ENCODE data around the gene TBC1D4. TPM values are rescaled to one million over a fixed set of nuclear protein-coding genes. Genes with fewer than 3 reads are reported as not detected.

Gene TBC1D4
- total and polyA plus RNA-seq, 10 of the 15 experiments (the other 5 are each of a cell fraction or from before 2014, with no cell fraction given), result 11.0 to 38.6 (median 25.5) TPM

- in situ Hi-C loops (cut with MboI) (no loop called here), intact Hi-C loops (cut with micrococcal nuclease; ENCODE audit: unreplicated experiment) (no loop called here)
- no peaks in the 10 kb centered on the region for H4K20me1 ChIP-seq (ENCODE audit: control insufficient read depth, insufficient read depth)
- WGBS (ENCODE audit: insufficient coverage, insufficient replicate concordance, low lambda C conversion rate, missing lambda C conversion rate), result 8% methylated on average over 6 of the region's 6 CpGs
- no peak overlapping the region for H3K9ac ChIP-seq (ENCODE audit: control insufficient read depth, insufficient read depth, low read length)
- peaks cover 17% of the 10 kb centered on the region for H3K4me1 ChIP-seq (ENCODE audit: control insufficient read depth, insufficient read depth, low read length)
- no peaks in the 10 kb centered on the region for H3K36me3 ChIP-seq (ENCODE audit: control insufficient read depth in 2 of 2, insufficient read depth in 2 of 2, low read length in 1 of 2)
- peak overlapping the region; percentile 4; the same call in 1 of the 2 replicates for H3K27ac ChIP-seq (ENCODE audit: control insufficient read depth, insufficient read depth)
- BruUV-seq (replicated peaks), result no TSS peak
- no peaks in the 10 kb centered on the region for H3K27me3 ChIP-seq (replicated peaks in 1 of 2; ENCODE audit: control insufficient read depth in 2 of 2, insufficient read depth in 2 of 2, low read length in 1 of 2)
- ATAC-seq (peak; percentile 90), DNase-seq (ENCODE audit: low read depth, low spot score) (peak; percentile 36), FAIRE-seq (peak; percentile 13)
- ChIA-PET CTCF (interaction anchor here (1.3 to 5.8 kb wide), 4 partner anchors 40 to 66 kb away, joined by 3 to 41 read pairs (median 4); no protein-coding TSS in a partner anchor), SMC1A (ENCODE audit: uncharacterized antibody, unreplicated experiment) (interaction anchor here (0.6 to 3.5 kb wide), 16 partner anchors 11 to 127 kb away, joined by 3 to 12 read pairs (median 3); partner anchors contain the start of gene TBC1D4), POLR2A (interaction anchor here (0.6 kb wide), 1 partner anchor 499 kb away, joined by 3 read pairs; no protein-coding TSS in a partner anchor), RAD21 (ENCODE audit: unreplicated experiment) (interaction anchor here (1.7 kb wide), 1 partner anchor 43 kb away, joined by 8 read pairs; no protein-coding TSS in a partner anchor)
- H3K4me3 ChIP-seq, result no peak overlapping the region
- H3K79me2 ChIP-seq (ENCODE audit: control insufficient read depth, insufficient read depth, low read length), result peaks cover 9% of the 10 kb centered on the region
- H3K9me3 ChIP-seq (replicated peaks; ENCODE audit: control insufficient read depth, insufficient read depth, low read length), result no peaks in the 10 kb centered on the region
- H2AFZ ChIP-seq (ENCODE audit: control insufficient read depth, low read depth, low read length), result no peak overlapping the region
- H3K4me2 ChIP-seq (ENCODE audit: control insufficient read depth, insufficient read depth), result peak overlapping the region; percentile 19
- peak; percentile 72; the same call in 1 of the 2 replicates for TF ChIP-seq MTA3 (IDR thresholded peaks at IDR 0.05; ENCODE audit: borderline replicate concordance, low read length)
- peak; percentile 62 for TF ChIP-seq RAD21 (IDR thresholded peaks at IDR 0.05; ENCODE audit: insufficient read depth, low read depth, low read length)
- TF ChIP-seq BMI1 (IDR thresholded peaks at IDR 0.05; ENCODE audit: borderline replicate concordance), result no peak
- TF ChIP-seq SUPT20H (IDR thresholded peaks at IDR 0.05; ENCODE audit: borderline replicate concordance, control insufficient read depth, low read depth, low read length), result no peak
- peak; percentile 78 for TF ChIP-seq EED (IDR thresholded peaks at IDR 0.05; ENCODE audit: low read depth)
- no peak for TF ChIP-seq NRF1 (conservative IDR thresholded peaks at IDR 0.05; ENCODE audit: low read depth, low read length)
- peak; percentile 57; the same call in 1 of the 2 replicates for TF ChIP-seq TCF3 (IDR thresholded peaks at IDR 0.05; ENCODE audit: borderline replicate concordance, insufficient read depth, low read depth, low read length)
- TF ChIP-seq BCL11A (IDR thresholded peaks at IDR 0.05; ENCODE audit: low read depth, low read length), result peak; percentile 32; the same call in 1 of the 2 replicates
- no peak for TF ChIP-seq PKNOX1 (IDR thresholded peaks at IDR 0.05)
- TF ChIP-seq PML (IDR thresholded peaks at IDR 0.05; ENCODE audit: low read length), result no peak; the same call in 1 of the 2 replicates
- no peak for TF ChIP-seq KAT2A (conservative IDR thresholded peaks at IDR 0.05; ENCODE audit: control insufficient read depth, low read depth, low read length)
- TF ChIP-seq POLR2AphosphoS5 (IDR thresholded peaks at IDR 0.05; ENCODE audit: low read length), result no peak
- TF ChIP-seq TAF1 (IDR thresholded peaks at IDR 0.05; ENCODE audit: borderline replicate concordance, low read depth, low read length), result no peak
- TF ChIP-seq ZNF217 (IDR thresholded peaks at IDR 0.05), result no peak
- TF ChIP-seq RUNX3 (IDR thresholded peaks at IDR 0.05; ENCODE audit: low read length), result peak; percentile 74
- peak; percentile 53; the same call in 1 of the 2 replicates for TF ChIP-seq ATF2 (IDR thresholded peaks at IDR 0.05; ENCODE audit: low read length)
- peak; percentile 51; the same call in 1 of the 2 replicates for TF ChIP-seq TCF12 (IDR thresholded peaks at IDR 0.05; ENCODE audit: low read depth, low read length)
- TF ChIP-seq JUNB (IDR thresholded peaks at IDR 0.05), result peak; percentile 89
- peak; percentile 31 to 32; a peak in 2 of 4 replicates for TF ChIP-seq IKZF2 (IDR thresholded peaks at IDR 0.05)
- TF ChIP-seq E2F4 (IDR thresholded peaks at IDR 0.05; ENCODE audit: low read depth, low read length), result no peak
- TF ChIP-seq IRF4 (IDR thresholded peaks at IDR 0.05; ENCODE audit: low read depth, low read length), result 0 out of 2 replicates have a peak, but pooled peaks have one; percentile 56
- peak; percentile 25; the same call in 1 of the 2 replicates for TF ChIP-seq SPI1 (IDR thresholded peaks at IDR 0.05; ENCODE audit: borderline replicate concordance, insufficient read depth, low read depth, low read length)
Measured at GRCh38 chr13:75416327-75417011, 65.5 kb downstream of the TBC1D4 start.

Measured in GM12878 (cell line).